Calu3 (cell line): ENCODE measurements around the gene GIMAP7. TPM values are rescaled to one million over a fixed set of nuclear protein-coding genes. Genes with fewer than 3 reads are reported as not detected.

Source experiments
- BruUV-seq: library from RNA; stranded (reverse); fragments of 400-500 nt; replicated peaks from 2 replicates; lab custom pipeline; 2021; lab: Mats Ljungman, UMichigan
- CTCF ChIA-PET: fragments of 300-600 bp; sonication (Branson Sonifier 250); formaldehyde crosslinking; loops from one replicate; lab custom pipeline; 2022; ENCODE audit warnings: antibody characterized with exemption; lab: Charles Lee
- DNase-seq: peaks from one replicate; pipeline ENCODE4 v3.0.0; 2022
- H3K27ac Mint-ChIP-seq: one replicate; pipeline ENCODE4 v1.8.0; 2022; ENCODE audit warnings: mixed read lengths; ENCODE audit not compliant: unreplicated experiment
- H3K27me3 Mint-ChIP-seq: one replicate; pipeline ENCODE4 v1.8.0; 2022; ENCODE audit warnings: mixed read lengths; ENCODE audit not compliant: unreplicated experiment
- H3K36me3 Mint-ChIP-seq: one replicate; pipeline ENCODE4 v1.8.0; 2022; ENCODE audit warnings: mild to moderate bottlenecking, moderate library complexity, mixed read lengths; ENCODE audit not compliant: insufficient read depth, unreplicated experiment
- H3K4me1 Mint-ChIP-seq: one replicate; pipeline ENCODE4 v1.8.0; 2022; ENCODE audit warnings: mild to moderate bottlenecking, low read depth, mixed read lengths; ENCODE audit not compliant: unreplicated experiment
- H3K4me3 Mint-ChIP-seq: one replicate; pipeline ENCODE4 v1.8.0; 2022; ENCODE audit warnings: mild to moderate bottlenecking, low read depth, moderate library complexity, mixed read lengths; ENCODE audit not compliant: unreplicated experiment
- H3K9me3 Mint-ChIP-seq: one replicate; pipeline ENCODE4 v1.8.0; 2022; ENCODE audit warnings: low read depth, mixed read lengths; ENCODE audit not compliant: unreplicated experiment
- CTCF ChIP-seq: fragments of 200-600 bp; IDR thresholded peaks from one replicate; pipeline ENCODE4 v1.8.0; 2022; ENCODE audit warnings: antibody characterized with exemption; ENCODE audit not compliant: unreplicated experiment
- intact Hi-C: fragments of 100-400 bp; cut with micrococcal nuclease; formaldehyde crosslinking; loops from one replicate; pipeline ENCODE4 v1.10.0; 2022; ENCODE audit not compliant: unreplicated experiment
- total RNA-seq: library from RNA; stranded (reverse); gene quantifications from 2 replicates; pipeline ENCODE4 v1.2.3, GENCODE V29; 2022

GIMAP7 gene
- total RNA-seq, 1 experiment from 2014 or later, result not detected

GRCh38 chr7:150524018-150524417 is 9.3 kb downstream of the GIMAP7 start:
- no peak for TF ChIP-seq CTCF
- no peak for DNase-seq
- no peak overlapping the region for H3K4me3 Mint-ChIP-seq
- intact Hi-C loops, result no loop called here
- CTCF ChIA-PET, result no interaction called here
- H3K27ac Mint-ChIP-seq, result no peak overlapping the region
- no TSS peak for BruUV-seq
- H3K36me3 Mint-ChIP-seq, result no peaks in the 10 kb centered on the region
- H3K27me3 Mint-ChIP-seq, result no peaks in the 10 kb centered on the region
- peaks cover 2% of the 10 kb centered on the region for H3K9me3 Mint-ChIP-seq
- H3K4me1 Mint-ChIP-seq, result no peaks in the 10 kb centered on the region

GRCh38 chr7:150531704-150532103 is 17.0 kb downstream of the GIMAP7 start:
- CTCF ChIA-PET, result no interaction called here
- no TSS peak for BruUV-seq
- intact Hi-C loops, result loop anchor here (10.0 kb wide), 1 partner anchor 223 kb away; no protein-coding TSS in a partner anchor
- no peaks in the 10 kb centered on the region for H3K4me1 Mint-ChIP-seq
- no peak overlapping the region for H3K27ac Mint-ChIP-seq
- peaks cover 28% of the 10 kb centered on the region for H3K27me3 Mint-ChIP-seq
- H3K9me3 Mint-ChIP-seq, result peaks cover 8% of the 10 kb centered on the region
- H3K4me3 Mint-ChIP-seq, result no peak overlapping the region
- no peaks in the 10 kb centered on the region for H3K36me3 Mint-ChIP-seq
- TF ChIP-seq CTCF, result no peak
- DNase-seq, result no peak

- Mint-ChIP-seq H3K4me1 (no peaks in the 10 kb centered on the region), H3K36me3 (no peaks in the 10 kb centered on the region), H3K27ac (no peak overlapping the region), H3K4me3 (no peak overlapping the region), H3K9me3 (peaks cover 4% of the 10 kb centered on the region), H3K27me3 (peaks cover 5% of the 10 kb centered on the region)
- CTCF ChIA-PET, result no interaction called here
- no peak for DNase-seq
- no peak for TF ChIP-seq CTCF
- intact Hi-C loops, result loop anchor here (10.0 kb wide), 1 partner anchor 217 kb away; no protein-coding TSS in a partner anchor
- no TSS peak for BruUV-seq
Measured at GRCh38 chr7:150538259-150538658, 23.6 kb downstream of the GIMAP7 start.

- TF ChIP-seq CTCF, result no peak
- H3K4me3 Mint-ChIP-seq, result no peak overlapping the region
- intact Hi-C loops, result no loop called here
- H3K36me3 Mint-ChIP-seq, result no peaks in the 10 kb centered on the region
- no peak overlapping the region for H3K27ac Mint-ChIP-seq
- H3K9me3 Mint-ChIP-seq, result peaks cover 6% of the 10 kb centered on the region
- BruUV-seq, result no TSS peak
- H3K4me1 Mint-ChIP-seq, result no peaks in the 10 kb centered on the region
- CTCF ChIA-PET, result no interaction called here
- H3K27me3 Mint-ChIP-seq, result peaks cover 30% of the 10 kb centered on the region
- no peak for DNase-seq
Measured at GRCh38 chr7:150553163-150553562, 38.5 kb downstream of the GIMAP7 start.
